OCI-LY3 (cell line): ENCODE measurements around the gene FITM2.

Experiments used
- H2AFZ ChIP-seq: fragments of 200-600, 300-600 bp; shearing (Covaris generic); 2 replicates; pipeline ENCODE4 v1.6.0; 2014; ENCODE audit warnings: antibody characterized with exemption, low read depth, low read length
- H3K27ac ChIP-seq: fragments of 200-600, 300-600 bp; sonication (generic); 2 replicates; pipeline ENCODE4 v1.5.1; 2014; ENCODE audit warnings: mild to moderate bottlenecking, low read length, moderate library complexity, mixed read lengths
- H3K27me3 ChIP-seq: fragments of 200-600, 300-600 bp; sonication (generic); 2 replicates; pipeline ENCODE4 v1.6.1; 2014; ENCODE audit warnings: low read depth, low read length, mixed read lengths
- H3K36me3 ChIP-seq: fragments of 200-600, 300-600 bp; sonication (generic); replicated peaks from 2 replicates; pipeline ENCODE3; 2014; ENCODE audit warnings: low read depth, low read length, mixed read lengths
- H3K4me1 ChIP-seq: fragments of 300-600, 200-600 bp; sonication (generic); 2 replicates; pipeline ENCODE4 v1.6.1; 2014; ENCODE audit warnings: low read length, mixed read lengths
- H3K4me2 ChIP-seq: fragments of 200-600, 300-600 bp; sonication (generic); 2 replicates; pipeline ENCODE4 v1.6.1; 2014; ENCODE audit warnings: low read length, mixed read lengths
- H3K4me3 ChIP-seq: fragments of 300-600, 200-600 bp; sonication (generic); 2 replicates; pipeline ENCODE4 v1.5.1; 2014; ENCODE audit warnings: antibody characterized with exemption, mild to moderate bottlenecking, low read length, moderate library complexity
- H3K79me2 ChIP-seq: fragments of 300-600, 200-600 bp; shearing (Covaris generic); 2 replicates; pipeline ENCODE4 v1.6.1; 2014; ENCODE audit warnings: mild to moderate bottlenecking, low read length, mixed read lengths
- H3K9ac ChIP-seq: fragments of 300-600, 200-600 bp; shearing (Covaris generic); 2 replicates; pipeline ENCODE4 v1.6.0; 2014; ENCODE audit warnings: mild to moderate bottlenecking, low read length, moderate library complexity
- H3K9me3 ChIP-seq: fragments of 200-600, 300-600 bp; shearing (Covaris generic); 2 replicates; pipeline ENCODE4 v1.6.1; 2014; ENCODE audit warnings: low read length, mixed read lengths; ENCODE audit not compliant: insufficient read depth
- H4K20me1 ChIP-seq: fragments of 200-600, 300-600 bp; sonication (generic); 2 replicates; pipeline ENCODE4 v1.6.1; 2016; ENCODE audit warnings: low read length, mixed read lengths; ENCODE audit not compliant: insufficient read depth
- EZH2phosphoT487 ChIP-seq: fragments of 200-600 bp; shearing (Covaris generic); IDR thresholded peaks from 2 replicates; pipeline ENCODE4 v1.6.1; 2018; ENCODE audit warnings: antibody characterized with exemption, mixed run types, low read depth
- TF ChIP-seq, protein P1 (sequence below): fragments of 200-600, 300-600 bp; sonication (generic); IDR thresholded peaks from 2 replicates; pipeline ENCODE4 v1.5.1; 2014; ENCODE audit warnings: antibody characterized with exemption, low read length, low read depth

Gene FITM2

DNA sequence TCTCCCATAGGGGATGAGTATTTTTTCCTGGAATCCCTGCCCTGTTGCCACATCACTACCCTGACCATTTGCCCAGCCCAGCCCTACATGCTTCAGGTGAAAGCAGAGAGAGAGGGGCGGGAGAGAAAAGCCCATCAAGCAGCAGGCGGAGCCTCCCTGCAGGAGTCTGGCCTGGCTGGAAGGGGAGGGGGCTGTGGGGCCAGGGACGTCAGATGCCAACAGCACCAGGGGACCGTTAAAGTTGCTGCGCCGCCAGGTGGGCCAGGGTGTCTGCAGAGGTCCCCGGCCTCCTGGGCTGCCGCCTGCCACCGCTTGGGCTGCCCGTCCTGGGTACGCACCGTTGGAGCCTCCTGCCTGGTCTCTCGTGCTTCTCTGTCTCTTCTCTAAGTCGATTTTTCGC is 25.1 kb upstream of the FITM2 start:
- no peaks in the 10 kb centered on the region for H3K4me1 ChIP-seq
- no peak overlapping the region for H3K27ac ChIP-seq
- H3K4me2 ChIP-seq, result no peak overlapping the region
- H3K4me3 ChIP-seq, result no peak overlapping the region
- H2AFZ ChIP-seq, result no peak overlapping the region
- H4K20me1 ChIP-seq, result no peaks in the 10 kb centered on the region
- H3K27me3 ChIP-seq, result peaks cover 5% of the 10 kb centered on the region; the same call in 1 of the 2 replicates
- TF ChIP-seq, protein P1, sequence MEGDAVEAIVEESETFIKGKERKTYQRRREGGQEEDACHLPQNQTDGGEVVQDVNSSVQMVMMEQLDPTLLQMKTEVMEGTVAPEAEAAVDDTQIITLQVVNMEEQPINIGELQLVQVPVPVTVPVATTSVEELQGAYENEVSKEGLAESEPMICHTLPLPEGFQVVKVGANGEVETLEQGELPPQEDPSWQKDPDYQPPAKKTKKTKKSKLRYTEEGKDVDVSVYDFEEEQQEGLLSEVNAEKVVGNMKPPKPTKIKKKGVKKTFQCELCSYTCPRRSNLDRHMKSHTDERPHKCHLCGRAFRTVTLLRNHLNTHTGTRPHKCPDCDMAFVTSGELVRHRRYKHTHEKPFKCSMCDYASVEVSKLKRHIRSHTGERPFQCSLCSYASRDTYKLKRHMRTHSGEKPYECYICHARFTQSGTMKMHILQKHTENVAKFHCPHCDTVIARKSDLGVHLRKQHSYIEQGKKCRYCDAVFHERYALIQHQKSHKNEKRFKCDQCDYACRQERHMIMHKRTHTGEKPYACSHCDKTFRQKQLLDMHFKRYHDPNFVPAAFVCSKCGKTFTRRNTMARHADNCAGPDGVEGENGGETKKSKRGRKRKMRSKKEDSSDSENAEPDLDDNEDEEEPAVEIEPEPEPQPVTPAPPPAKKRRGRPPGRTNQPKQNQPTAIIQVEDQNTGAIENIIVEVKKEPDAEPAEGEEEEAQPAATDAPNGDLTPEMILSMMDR, result no peak
- no peak for TF ChIP-seq EZH2phosphoT487
- no peaks in the 10 kb centered on the region for H3K79me2 ChIP-seq
- no peaks in the 10 kb centered on the region for H3K36me3 ChIP-seq
- no peak overlapping the region for H3K9ac ChIP-seq
- H3K9me3 ChIP-seq, result no peaks in the 10 kb centered on the region

DNA sequence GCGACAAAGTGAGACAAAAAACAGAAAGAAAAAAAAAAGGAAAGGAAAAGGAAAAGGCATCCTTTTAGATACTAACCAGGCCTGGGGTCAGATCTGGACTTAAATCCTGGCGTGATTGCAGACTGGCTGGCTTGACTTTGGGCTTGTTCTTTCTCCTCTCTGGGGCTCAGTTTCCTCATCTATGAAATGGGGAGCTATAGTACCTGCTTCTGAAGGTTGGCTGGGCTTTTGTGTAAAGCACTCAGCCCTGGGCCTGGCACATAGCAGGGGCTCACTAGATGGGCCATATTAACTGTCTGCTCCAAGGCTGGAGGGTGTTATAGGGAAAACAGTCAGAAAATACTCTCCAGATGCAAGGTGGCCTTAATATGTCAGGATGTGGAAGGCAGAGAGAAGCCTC is 24.7 kb upstream of the FITM2 start:
- Histone ChIP-seq H2AFZ (no peak overlapping the region), H3K27me3 (peaks cover 5% of the 10 kb centered on the region; the same call in 1 of the 2 replicates), H3K4me2 (no peak overlapping the region), H3K4me1 (no peaks in the 10 kb centered on the region), H3K4me3 (no peak overlapping the region), H3K36me3 (no peaks in the 10 kb centered on the region), H3K9me3 (no peaks in the 10 kb centered on the region), H3K79me2 (no peaks in the 10 kb centered on the region), H3K9ac (no peak overlapping the region), H3K27ac (no peak overlapping the region), H4K20me1 (no peaks in the 10 kb centered on the region)
- TF ChIP-seq EZH2phosphoT487, result no peak
- TF ChIP-seq, protein P1, result no peak

DNA sequence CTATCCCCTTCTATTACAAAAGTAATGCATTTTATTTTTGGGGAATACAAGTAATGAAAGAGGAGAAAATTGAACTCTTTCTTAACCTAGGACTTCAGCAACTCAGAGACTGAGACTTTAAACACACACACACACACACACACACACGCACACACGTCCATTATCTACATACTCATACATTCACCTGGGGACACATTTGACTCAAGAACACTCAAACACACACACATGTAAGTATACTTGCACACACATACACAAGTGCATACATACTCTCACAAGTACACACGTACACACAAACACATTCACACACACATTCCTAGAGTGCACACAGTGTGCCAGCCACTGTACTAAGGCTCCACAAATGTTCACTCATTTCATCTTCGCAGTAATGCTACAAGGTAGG is 23.7 kb upstream of the FITM2 start:
- H3K4me1 ChIP-seq, result no peaks in the 10 kb centered on the region
- H3K4me2 ChIP-seq, result no peak overlapping the region
- H4K20me1 ChIP-seq, result no peaks in the 10 kb centered on the region
- H3K27ac ChIP-seq, result no peak overlapping the region
- H2AFZ ChIP-seq, result no peak overlapping the region
- H3K36me3 ChIP-seq, result no peaks in the 10 kb centered on the region
- H3K9me3 ChIP-seq, result no peaks in the 10 kb centered on the region
- peaks cover 5% of the 10 kb centered on the region; the same call in 1 of the 2 replicates for H3K27me3 ChIP-seq
- no peak overlapping the region for H3K9ac ChIP-seq
- H3K4me3 ChIP-seq, result no peak overlapping the region
- no peaks in the 10 kb centered on the region for H3K79me2 ChIP-seq
- TF ChIP-seq, protein P1, result no peak
- TF ChIP-seq EZH2phosphoT487, result no peak

DNA sequence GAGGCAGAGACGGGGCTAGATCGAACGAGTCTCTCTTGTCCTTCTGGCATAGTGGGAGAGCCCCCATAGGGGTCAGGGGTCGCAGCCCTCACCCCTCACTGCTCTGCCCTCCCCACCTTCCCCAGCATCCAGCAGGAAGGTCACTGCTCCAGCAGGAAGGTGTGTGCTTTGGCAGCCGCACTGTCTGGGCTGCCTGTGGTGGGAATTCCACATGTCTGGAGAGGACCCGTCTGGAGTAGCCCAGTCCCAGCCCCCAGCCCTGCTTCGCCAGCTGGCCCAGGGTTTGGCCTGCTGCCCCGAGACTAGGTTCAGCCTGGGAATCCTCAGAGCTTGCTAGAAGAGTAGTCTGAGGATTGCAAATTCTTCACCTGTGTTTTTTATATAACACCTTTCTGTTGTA is 23.3 kb upstream of the FITM2 start:
- Histone ChIP-seq H3K9ac (no peak overlapping the region), H3K4me3 (no peak overlapping the region), H3K36me3 (no peaks in the 10 kb centered on the region), H3K4me2 (no peak overlapping the region), H3K9me3 (no peaks in the 10 kb centered on the region), H3K27ac (no peak overlapping the region), H2AFZ (no peak overlapping the region), H3K4me1 (no peaks in the 10 kb centered on the region), H3K79me2 (no peaks in the 10 kb centered on the region), H4K20me1 (no peaks in the 10 kb centered on the region), H3K27me3 (peaks cover 5% of the 10 kb centered on the region; the same call in 1 of the 2 replicates)
- no peak for TF ChIP-seq EZH2phosphoT487
- TF ChIP-seq, protein P1, result no peak
